Erythroblast (primary cell): ENCODE results near the gene UBE2L6.

Experiments
- DNase-seq, 2 experiments: peaks; one replicate each; lab custom pipeline; 2025; lab: John Stamatoyannopoulos, UW
- GATA1 ChIP-seq: IDR thresholded peaks from 2 replicates; pipeline ENCODE4 v1.6.1; 2011; ENCODE audit warnings: low read depth, mild to moderate bottlenecking, control low read depth, low read length, moderate library complexity
- POLR2A ChIP-seq: IDR thresholded peaks from 2 replicates; pipeline ENCODE4 v1.6.1; 2011; ENCODE audit warnings: mild to moderate bottlenecking, low read length

Gene UBE2L6

GRCh38 chr11:57504511-57504910 lies 63.0 kb downstream of the UBE2L6 start:
- DNase-seq, result no peak
- no peak for TF ChIP-seq GATA1

- no peak for DNase-seq
- TF ChIP-seq POLR2A (no peak), GATA1 (no peak)
Observed at GRCh38 chr11:57502870-57503269, 64.6 kb downstream of the UBE2L6 start.

GRCh38 chr11:57502376-57502775 lies 65.1 kb downstream of the UBE2L6 start:
- TF ChIP-seq GATA1 (no peak), POLR2A (no peak)
- no peak for DNase-seq

GRCh38 chr11:57501953-57502352 lies 65.5 kb downstream of the UBE2L6 start:
- TF ChIP-seq POLR2A (no peak), GATA1 (no peak)
- no peak for DNase-seq
